Prostate gland (tissue), 2 donors: ENCODE results near the gene CHCT1. TPM values are rescaled to one million over a fixed set of nuclear protein-coding genes. Genes with fewer than 3 reads are reported as not detected.

Experiments used
- DNase-seq: peaks from one replicate; pipeline ENCODE4 v3.0.0-alpha.2; 2019; ENCODE audit warnings: low spot score
- H3K27ac ChIP-seq, 2 donors: fragments of 200-600 bp; sonication (generic); 2 replicates each; pipeline ENCODE4 v1.5.1; 2017 to 2019
- H3K27me3 ChIP-seq: fragments of 200-600 bp; sonication (generic); replicated peaks from 2 replicates; pipeline ENCODE4 v1.5.1; 2019; ENCODE audit not compliant: insufficient read depth
- H3K36me3 ChIP-seq, 2 donors: fragments of 200-600 bp; sonication (generic); 1 replicate in 1 of 2; 2 replicates in 1 of 2; pipeline versions ENCODE4 v1.5.1 to v1.8.1; 2017 to 2019
- H3K4me1 ChIP-seq: fragments of 200-600 bp; sonication (generic); replicated peaks from 2 replicates; pipeline ENCODE4 v1.5.1; 2019
- H3K4me3 ChIP-seq, 2 donors: fragments of 200-600 bp; sonication (generic); 2 replicates each; pipeline ENCODE4 v1.5.1; 2017 to 2019
- H3K9me3 ChIP-seq: fragments of 200-600 bp; sonication (generic); 2 replicates; pipeline ENCODE4 v1.5.1; 2017
- POLR2A ChIP-seq: fragments of 450-650 bp; IDR thresholded peaks from one replicate; pipeline ENCODE4 v1.6.1; 2016; ENCODE audit warnings: antibody characterized with exemption, mild to moderate bottlenecking
- POLR2AphosphoS5 ChIP-seq: sonication (generic); formaldehyde crosslinking; IDR thresholded peaks from one replicate; pipeline ENCODE4 v1.6.1; 2017; ENCODE audit warnings: antibody characterized with exemption
- whole genome bisulfite sequencing: methylation state at CpG from one replicate; pipeline ENCODE4 v1.1.5; 2018; 5-methylcytosine and 5-hydroxymethylcytosine counted together
- intact Hi-C: fragments of 100-400 bp; cut with DNase I; formaldehyde crosslinking; loops from one replicate; pipeline ENCODE4 v1.14.2; 2022
- total RNA-seq, 2 donors: library from RNA; depleted of rRNA; stranded (reverse); fragments of >200 nt; gene quantifications; one replicate each; pipeline ENCODE4 v1.1.0, GENCODE V29; 2016
- TF ChIP-seq, protein P1 (sequence below), 4 experiments: fragments of 200-600 bp in 2 of 4; fragments of 450-650 bp in 2 of 4; sonication (generic) in 2 of 4; IDR thresholded peaks; 1 replicate in 3 of 4; 2 replicates in 1 of 4; pipeline ENCODE4 v1.5.1; 2016 to 2019; ENCODE audit warnings: antibody characterized with exemption in 4 of 4, mild to moderate bottlenecking in 2 of 4, moderate library complexity in 2 of 4

The CHCT1 gene
- total RNA-seq, 2 donors from 2014 or later = 5.9 TPM; not detected in 1

DNA sequence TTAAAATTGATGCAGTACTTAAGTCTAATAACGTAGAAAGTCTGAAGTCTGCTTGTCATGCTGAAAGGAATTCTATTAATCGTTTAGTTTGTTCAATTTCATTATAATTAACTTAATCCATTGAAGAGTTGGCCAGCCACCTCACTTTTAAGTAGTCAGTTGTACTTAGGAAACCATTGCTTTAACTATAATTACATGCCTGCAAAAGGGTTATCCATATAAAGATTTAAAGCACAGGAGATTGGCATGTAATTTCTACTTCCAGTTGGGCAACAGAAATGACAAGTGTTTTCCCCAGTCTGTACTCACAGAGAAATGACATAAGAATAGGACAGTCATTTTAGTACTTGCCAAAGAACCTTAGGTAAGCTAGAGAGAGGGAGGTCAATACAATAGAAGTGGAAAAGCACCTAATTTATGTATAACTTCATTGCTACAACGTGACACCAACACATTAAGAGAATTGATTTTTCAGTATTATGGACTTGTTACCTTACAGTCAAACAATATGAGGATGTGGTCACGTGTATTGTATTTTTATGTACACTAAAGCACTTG lies 26.7 kb upstream of the CHCT1 start:
- no peaks in the 10 kb centered on the region for H3K36me3 ChIP-seq
- 85% methylated on average over 4 of the region's 4 CpGs for WGBS
- no peak overlapping the region for H3K27ac ChIP-seq
- DNase-seq = no peak
- H3K27me3 ChIP-seq = no peaks in the 10 kb centered on the region
- intact Hi-C loops = no loop called here
- H3K9me3 ChIP-seq = no peaks in the 10 kb centered on the region
- no peaks in the 10 kb centered on the region for H3K4me1 ChIP-seq
- TF ChIP-seq, protein P1, sequence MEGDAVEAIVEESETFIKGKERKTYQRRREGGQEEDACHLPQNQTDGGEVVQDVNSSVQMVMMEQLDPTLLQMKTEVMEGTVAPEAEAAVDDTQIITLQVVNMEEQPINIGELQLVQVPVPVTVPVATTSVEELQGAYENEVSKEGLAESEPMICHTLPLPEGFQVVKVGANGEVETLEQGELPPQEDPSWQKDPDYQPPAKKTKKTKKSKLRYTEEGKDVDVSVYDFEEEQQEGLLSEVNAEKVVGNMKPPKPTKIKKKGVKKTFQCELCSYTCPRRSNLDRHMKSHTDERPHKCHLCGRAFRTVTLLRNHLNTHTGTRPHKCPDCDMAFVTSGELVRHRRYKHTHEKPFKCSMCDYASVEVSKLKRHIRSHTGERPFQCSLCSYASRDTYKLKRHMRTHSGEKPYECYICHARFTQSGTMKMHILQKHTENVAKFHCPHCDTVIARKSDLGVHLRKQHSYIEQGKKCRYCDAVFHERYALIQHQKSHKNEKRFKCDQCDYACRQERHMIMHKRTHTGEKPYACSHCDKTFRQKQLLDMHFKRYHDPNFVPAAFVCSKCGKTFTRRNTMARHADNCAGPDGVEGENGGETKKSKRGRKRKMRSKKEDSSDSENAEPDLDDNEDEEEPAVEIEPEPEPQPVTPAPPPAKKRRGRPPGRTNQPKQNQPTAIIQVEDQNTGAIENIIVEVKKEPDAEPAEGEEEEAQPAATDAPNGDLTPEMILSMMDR (IDR thresholded peaks at IDR 0.05) = no peak
- TF ChIP-seq POLR2AphosphoS5 (no peak), POLR2A (no peak)
- H3K4me3 ChIP-seq = no peak overlapping the region

DNA sequence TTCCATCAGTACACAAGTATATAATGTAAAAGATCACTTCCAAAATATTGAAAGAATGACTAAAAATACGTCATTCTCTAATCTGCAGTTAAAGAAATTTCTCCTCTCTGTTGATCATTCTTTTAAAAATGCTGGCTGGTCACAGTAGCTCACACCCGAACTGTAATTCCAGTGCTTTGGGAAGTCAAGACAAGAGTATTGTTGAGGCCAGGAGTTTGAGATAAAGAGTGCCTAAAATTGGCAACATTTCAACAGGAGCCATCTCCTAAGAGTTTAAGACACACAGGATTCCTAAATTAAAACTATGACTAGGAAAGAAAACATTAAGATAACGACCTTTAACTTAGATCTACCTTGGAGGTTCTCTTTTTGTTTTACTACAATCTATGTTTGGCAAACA lies 25.9 kb upstream of the CHCT1 start:
- intact Hi-C loops = no loop called here
- Histone ChIP-seq H3K4me3 (no peak overlapping the region), H3K4me1 (no peaks in the 10 kb centered on the region), H3K27ac (no peak overlapping the region), H3K36me3 (no peaks in the 10 kb centered on the region), H3K9me3 (no peaks in the 10 kb centered on the region), H3K27me3 (no peaks in the 10 kb centered on the region)
- WGBS = 79% methylated on average over 3 of the region's 3 CpGs
- DNase-seq = no peak
- TF ChIP-seq POLR2AphosphoS5 (no peak), POLR2A (no peak)
- TF ChIP-seq, protein P1 (IDR thresholded peaks at IDR 0.05) = no peak

DNA sequence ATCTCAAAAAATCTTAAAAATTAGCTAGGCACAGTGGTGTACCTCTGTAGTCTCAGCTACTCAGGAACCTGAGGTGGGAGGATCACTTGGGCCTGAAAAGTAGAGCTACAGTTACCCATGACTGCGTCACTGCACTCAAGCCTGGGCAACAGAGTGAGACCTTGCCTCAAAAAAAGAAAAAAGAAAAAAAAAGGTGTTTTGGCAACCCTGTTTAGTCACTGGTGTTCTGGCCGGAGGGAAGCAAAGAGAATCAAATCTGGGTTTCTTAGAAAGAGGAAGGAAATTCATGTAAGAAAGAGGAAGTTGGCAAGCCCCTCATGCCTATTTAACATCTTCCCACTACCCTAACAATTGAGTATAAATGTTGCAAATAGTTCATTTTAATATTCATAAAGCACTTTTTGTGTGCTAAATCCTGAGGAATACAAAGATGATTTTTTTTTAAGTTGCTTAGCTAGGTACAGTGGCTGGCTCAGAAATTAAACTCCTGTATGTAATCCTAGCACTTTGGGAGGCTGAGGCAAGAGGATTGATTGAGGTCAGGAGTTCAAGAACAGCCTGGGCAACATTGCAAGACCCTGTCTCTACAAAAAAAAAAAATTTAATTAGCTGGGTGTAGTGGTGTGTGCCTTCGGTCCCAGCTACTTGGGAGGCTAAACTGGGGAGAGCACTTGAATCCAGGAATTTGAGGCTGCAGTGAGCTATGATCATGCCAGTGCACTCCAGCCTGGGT lies 23.9 kb upstream of the CHCT1 start:
- Histone ChIP-seq H3K4me3 (no peak overlapping the region), H3K4me1 (no peaks in the 10 kb centered on the region), H3K27ac (no peak overlapping the region), H3K36me3 (no peaks in the 10 kb centered on the region), H3K27me3 (no peaks in the 10 kb centered on the region), H3K9me3 (no peaks in the 10 kb centered on the region)
- no peak for DNase-seq
- 83% methylated on average over 3 of the region's 3 CpGs for WGBS
- TF ChIP-seq, protein P1 (IDR thresholded peaks at IDR 0.05) = no peak
- TF ChIP-seq POLR2AphosphoS5 (no peak), POLR2A (no peak)
- intact Hi-C loops = no loop called here

DNA sequence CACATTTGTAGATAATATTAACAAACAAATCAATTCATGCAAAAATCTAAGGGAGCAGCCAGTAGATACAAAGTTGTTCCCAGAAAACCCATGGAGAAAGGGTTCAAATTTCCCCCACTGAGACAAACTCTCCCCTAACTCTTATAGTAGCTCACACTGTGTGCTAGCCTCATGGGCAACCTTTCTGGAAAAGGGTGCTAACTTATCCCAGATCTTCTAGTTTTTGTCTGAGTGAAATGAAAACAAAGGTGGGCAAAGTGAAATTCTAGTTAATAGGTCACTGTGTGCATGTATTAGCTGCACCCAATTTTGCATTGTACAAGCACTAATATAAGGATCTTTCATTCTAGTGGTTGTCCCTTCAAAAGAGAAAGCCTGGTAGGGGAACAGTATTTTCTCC lies 20.5 kb upstream of the CHCT1 start:
- no peak for DNase-seq
- Histone ChIP-seq H3K4me1 (no peaks in the 10 kb centered on the region), H3K36me3 (no peaks in the 10 kb centered on the region), H3K9me3 (no peaks in the 10 kb centered on the region), H3K27me3 (no peaks in the 10 kb centered on the region), H3K4me3 (no peak overlapping the region), H3K27ac (no peak overlapping the region)
- intact Hi-C loops = no loop called here
- TF ChIP-seq, protein P1 (IDR thresholded peaks at IDR 0.05) = no peak
- no peak for TF ChIP-seq POLR2AphosphoS5
- no peak for TF ChIP-seq POLR2A

DNA sequence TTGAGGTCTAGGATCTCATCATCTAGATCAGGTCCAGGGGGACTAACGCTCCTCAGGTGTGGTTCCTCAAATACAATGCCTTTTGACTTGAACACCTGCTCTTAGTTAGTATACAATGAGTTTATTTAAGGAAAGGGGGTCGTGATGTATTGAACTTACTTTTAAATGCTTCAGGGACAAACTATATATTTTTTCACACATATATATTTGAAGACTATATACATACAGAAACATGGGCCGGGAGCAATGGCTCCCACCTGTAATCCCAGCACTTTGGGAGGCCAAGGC lies 18.8 kb upstream of the CHCT1 start:
- no peaks in the 10 kb centered on the region for H3K9me3 ChIP-seq
- DNase-seq = no peak
- intact Hi-C loops = no loop called here
- no peaks in the 10 kb centered on the region for H3K27me3 ChIP-seq
- no peaks in the 10 kb centered on the region for H3K4me1 ChIP-seq
- TF ChIP-seq POLR2A = no peak
- TF ChIP-seq, protein P1 (IDR thresholded peaks at IDR 0.05) = no peak
- TF ChIP-seq POLR2AphosphoS5 = no peak
- no peaks in the 10 kb centered on the region for H3K36me3 ChIP-seq
- 89% methylated on average over 3 of the region's 3 CpGs for WGBS
- H3K4me3 ChIP-seq = no peak overlapping the region
- no peak overlapping the region for H3K27ac ChIP-seq
